Hippocampal formation (tissue), 2 donors: Measurements from ENCODE around the gene MPDZ.
"Not testable (repeated sequence)": the region's sequence is repeated elsewhere in the genome, so short reads cannot be mapped to it uniquely, and the experiment has no call there.

Experiments
- DNase-seq, 2 donors: peaks; one replicate each; lab custom pipeline; 2025; lab: John Stamatoyannopoulos, UW

The MPDZ gene

GRCh38 chr9:13268469-13268868, 11.0 kb downstream of the MPDZ start:
- no peak for DNase-seq

DNA sequence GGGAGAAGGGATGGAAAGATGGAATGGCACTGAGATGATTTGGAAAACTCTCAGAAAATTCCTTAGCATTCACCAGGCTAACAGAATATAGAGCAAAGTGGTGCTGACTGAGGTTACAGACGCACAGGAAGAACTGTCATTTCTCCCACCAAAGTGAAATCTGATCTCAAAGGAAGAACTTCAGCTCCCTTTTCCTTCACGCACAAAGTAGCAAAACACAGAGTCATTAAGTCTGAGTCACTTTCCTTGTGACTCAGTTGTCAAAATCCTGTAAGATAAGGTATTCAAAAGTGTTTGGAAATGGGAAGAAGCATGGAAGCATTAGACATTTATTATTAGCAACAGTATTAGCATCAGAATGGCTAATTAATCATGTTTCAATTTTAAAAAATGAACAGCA, 11.7 kb downstream of the MPDZ start:
- no peak for DNase-seq

DNA sequence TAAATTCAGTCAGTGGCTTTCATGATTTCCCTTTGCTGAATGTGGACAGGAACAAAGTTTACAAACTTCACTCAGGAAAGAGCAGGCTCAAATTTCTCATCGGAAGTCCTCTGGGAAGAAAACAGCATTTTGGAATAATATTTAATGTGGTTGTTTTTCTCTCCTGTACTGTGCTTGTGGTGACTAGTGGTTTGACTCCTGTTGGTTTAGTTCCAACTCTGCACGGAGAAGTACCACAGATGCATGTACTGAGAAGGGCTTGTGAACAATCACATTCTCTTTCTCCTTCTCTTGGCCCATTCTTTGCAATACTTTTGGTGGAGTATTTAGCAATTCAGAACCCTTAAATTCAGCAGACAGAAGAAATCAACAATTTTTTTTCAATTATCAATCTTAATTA, 13.3 kb downstream of the MPDZ start:
- DNase-seq: no peak

GRCh38 chr9:13264788-13265187, 14.7 kb downstream of the MPDZ start:
- no peak for DNase-seq

GRCh38 chr9:13263511-13263910, 16.0 kb downstream of the MPDZ start:
- no peak for DNase-seq

DNA sequence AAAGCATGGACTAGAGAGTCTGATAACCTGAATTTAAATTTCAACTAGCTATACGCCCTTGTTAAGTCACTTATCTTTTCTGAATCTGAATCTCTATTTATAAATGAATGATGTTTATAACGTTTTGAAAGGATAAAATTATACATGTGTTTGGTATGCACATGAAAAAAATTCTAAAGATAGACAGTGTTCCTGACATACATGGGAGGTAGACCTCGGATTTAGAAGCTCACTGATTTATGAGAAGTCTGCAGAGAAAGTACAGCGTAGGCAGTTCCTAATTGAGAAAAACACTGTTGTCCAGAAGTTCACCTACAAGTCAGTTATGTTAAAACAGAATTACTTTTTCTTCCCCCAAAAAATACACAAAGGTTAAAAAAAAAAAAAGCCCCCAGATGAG, 26.6 kb downstream of the MPDZ start:
- no peak for DNase-seq

- no peak for DNase-seq
These were observed 35.3 kb downstream of the MPDZ start for GRCh38 chr9:13244181-13244580.

DNA sequence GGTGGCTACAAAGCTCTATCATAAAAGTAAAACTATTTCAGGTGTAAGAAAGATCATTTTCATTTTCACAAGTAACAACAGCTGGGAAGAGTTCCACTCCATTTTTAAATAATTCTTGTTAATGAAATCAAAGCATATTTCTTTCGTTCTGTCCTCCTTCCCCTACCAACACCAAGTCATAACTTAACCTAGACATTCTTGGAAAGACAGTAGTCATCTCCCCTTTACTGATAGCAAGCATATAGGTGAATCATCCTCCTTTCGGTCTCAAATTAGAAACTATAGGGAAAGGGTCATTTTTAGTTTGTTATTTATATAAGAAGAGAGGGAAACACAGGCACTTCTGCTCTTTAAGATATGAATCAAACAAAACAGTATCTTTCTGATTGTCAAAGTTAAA, 38.2 kb downstream of the MPDZ start:
- no peak for DNase-seq

GRCh38 chr9:13239660-13240059, 39.8 kb downstream of the MPDZ start:
- no peak for DNase-seq

- no peak for DNase-seq
These were observed 40.3 kb downstream of the MPDZ start for GRCh38 chr9:13239208-13239607.

GRCh38 chr9:13234932-13235331, 44.6 kb downstream of the MPDZ start:
- no peak for DNase-seq

DNA sequence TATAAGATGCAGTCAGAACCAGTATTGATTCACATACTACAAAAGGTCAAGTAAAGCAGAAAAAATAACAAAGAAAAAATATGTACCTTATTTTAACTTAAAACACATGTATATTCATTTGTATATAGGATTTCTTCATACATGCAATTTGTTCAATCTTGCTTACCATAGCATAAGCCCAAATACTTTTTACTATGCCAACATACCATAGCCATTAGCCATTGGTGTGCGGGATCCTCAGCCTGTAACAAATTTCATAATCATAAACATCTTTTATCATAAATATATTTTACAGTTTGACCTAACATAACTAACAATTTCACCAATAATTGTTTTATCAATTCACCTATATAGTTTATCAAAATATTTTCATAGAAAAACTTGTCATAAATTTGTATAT, 51.1 kb downstream of the MPDZ start:
- DNase-seq: no peak

DNA sequence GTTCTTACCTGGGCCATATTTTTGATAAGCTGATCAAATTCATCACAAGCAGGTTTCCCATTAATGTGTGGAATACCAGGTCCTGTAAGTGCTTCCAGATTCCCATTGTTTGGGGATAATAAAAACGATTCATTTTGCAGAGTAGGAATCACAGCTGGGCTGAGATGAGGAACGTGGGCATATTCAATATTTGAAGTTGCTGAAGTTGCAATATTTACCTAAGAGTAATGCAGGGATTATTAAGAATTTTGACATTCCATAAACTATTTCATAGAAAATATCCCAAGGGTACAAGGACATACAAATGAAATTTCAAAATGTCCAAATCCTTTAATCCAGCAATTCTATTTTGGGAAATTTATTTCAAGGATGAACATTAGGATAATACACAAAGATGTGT, 55.1 kb downstream of the MPDZ start:
- no peak for DNase-seq

DNA sequence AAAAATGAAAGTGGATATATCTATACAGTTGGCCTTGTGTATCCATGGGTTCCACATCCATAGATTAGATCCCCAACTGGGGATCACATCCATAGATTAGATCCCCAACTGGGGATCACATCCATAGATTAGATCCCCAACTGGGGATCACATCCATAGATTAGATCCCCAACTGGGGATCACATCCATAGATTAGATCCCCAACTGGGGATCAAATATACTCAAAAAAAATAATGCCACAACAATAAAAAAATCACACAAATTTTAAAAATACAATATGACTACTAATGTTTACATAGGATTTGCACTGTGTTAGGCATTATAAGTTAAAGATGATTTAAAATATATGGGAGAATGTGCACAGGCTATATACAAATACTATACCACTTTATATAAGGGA, 56.8 kb downstream of the MPDZ start:
- not testable (repeated sequence) for DNase-seq

DNA sequence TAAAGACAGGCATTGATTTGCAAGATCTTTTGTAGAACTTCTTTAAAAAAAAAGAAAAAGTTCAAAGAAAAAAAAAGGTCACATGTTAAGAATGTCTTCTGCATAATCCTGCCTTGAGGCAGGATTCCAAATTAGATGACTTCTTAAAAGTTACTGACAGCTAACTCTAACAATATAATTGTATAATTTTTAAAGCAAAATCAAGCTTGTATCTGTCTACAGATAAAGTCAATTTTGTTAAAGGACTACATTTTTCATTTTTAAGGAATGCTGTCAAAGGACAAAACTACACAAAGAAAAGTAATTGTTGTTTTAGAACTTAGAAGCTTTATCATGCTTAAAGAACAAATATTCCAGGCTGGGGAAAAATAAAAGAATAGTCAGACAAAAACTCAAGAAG, 57.8 kb downstream of the MPDZ start:
- no peak for DNase-seq

GRCh38 chr9:13220837-13221236, 58.7 kb downstream of the MPDZ start:
- DNase-seq: no peak

DNA sequence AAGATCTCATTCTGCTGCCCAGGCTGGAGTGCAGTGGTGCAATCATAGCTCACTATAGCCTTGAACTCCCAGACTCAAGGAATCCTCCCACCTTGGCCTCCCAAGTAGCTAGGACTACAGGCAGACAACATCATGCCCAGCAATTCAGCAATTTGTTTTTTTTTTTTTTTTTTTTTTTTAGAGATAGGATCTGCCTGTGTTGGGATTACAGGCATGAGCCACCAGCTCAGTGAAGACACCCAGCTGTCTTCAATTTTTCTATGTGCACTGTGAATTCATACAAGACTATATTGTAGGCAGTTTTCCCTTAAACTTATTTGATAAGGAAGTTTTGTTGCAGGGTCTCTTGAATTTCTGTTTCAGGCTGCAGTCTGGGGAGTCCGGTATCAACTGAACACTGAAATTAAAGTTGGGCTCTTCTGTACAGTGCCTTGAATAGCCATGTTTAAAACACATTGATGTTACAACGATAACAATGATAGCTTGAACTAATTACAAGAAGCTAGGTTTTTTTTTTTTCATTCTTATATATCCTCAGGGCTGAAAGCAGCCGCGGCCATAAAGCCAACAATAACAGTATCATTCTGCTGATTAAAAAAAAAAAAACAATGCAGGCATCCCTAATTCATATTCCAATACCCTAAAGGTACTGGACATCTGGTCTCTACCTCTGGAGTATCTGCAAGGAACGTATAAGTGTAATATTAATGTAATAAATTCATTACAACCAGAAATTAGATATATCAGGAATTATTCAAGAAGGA, 63.5 kb downstream of the MPDZ start:
- DNase-seq: no peak

DNA sequence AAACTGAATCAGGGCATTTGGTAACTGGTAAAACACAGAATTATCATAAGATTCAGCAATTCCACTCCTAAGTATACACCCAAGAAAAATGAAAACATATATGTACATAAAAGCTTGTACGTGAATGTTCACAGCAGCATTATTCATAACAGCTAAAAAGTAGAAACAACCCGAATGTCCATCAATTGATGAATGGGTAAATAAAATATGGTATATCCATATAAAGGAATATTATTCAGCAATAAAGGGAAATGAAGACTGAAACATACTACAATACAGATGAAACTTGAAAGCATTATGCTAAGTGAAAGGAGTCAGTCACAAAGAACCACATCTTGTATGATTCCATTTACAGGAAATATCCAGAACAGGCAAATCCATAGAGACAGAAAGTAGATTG, 65.5 kb downstream of the MPDZ start:
- DNase-seq: no peak

DNA sequence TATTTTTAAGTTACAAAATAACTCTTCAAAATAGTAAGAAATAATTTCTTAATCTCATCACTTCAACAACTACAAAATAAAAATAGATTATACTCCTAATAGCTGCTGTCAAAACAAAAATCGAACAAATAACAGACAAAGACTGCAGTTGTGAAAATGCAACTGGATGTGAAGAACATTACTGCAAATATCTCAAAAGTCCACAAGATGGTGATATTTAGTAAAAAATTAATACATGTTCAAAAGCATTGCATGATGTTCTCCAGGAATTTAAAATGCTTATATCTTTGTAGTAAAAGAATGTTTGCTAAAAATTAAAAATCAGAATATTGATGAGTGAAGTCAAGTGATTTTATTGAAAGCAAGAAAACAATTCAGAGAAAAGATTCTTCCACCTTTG, 66.2 kb downstream of the MPDZ start:
- DNase-seq: peak in 1 of 2 donors; percentile 47

DNA sequence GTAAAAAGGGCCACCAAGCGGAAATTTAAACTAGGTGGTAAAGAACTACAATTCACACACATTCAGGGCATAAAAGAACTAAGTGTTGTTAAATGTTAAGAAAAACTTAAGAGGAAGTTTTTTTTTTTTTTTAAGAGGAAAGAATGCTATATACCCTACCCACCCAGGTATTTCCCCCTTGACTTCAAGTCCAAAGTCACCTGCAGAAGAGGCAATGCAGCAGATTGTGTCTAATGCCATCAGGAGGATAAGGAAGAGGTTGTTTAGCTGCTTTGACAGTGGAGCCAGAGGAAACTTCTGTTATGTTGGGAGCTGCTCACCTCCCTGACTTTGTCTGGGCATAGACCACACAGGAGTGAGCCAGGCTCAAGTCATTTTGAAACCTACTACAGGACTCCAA, 69.2 kb downstream of the MPDZ start:
- DNase-seq: no peak

DNA sequence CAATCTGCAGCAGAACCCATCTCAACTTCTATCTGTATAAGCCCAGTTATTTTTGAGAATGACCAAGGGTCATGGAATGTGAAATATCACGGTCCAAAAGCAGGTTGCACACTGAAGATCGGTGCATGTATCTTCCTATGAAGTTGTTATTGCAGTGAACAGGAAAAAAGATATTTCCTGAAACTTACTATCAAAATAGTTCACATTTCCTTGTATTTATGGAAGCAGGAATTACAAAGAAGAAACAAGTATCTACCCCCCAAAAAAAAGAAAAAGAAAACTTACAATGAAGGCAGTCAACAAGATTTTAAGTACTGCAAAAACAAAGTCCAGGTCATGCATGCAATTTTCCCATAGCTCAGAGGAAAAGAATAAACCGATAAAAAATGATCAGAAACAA, 70.0 kb downstream of the MPDZ start:
- DNase-seq: no peak

- no peak for DNase-seq
These were observed 73.7 kb downstream of the MPDZ start for GRCh38 chr9:13205824-13206223.

- no peak for DNase-seq
These were observed 89.5 kb downstream of the MPDZ start for GRCh38 chr9:13190040-13190439.

- DNase-seq: no peak
These were observed 90.1 kb downstream of the MPDZ start for GRCh38 chr9:13189362-13189761.
